Measurements from ENCODE around the gene ATP5F1B. TPM values are rescaled to one million over a fixed set of nuclear protein-coding genes. Genes with fewer than 3 reads are reported as not detected.

ATP5F1B gene
- total and polyA plus RNA-seq, 9 of the 15 experiments (the other 6 are each of a cell fraction or from before 2014, with no cell fraction given) = 908 to 3,125 (median 1,482) TPM

Small RNA genes within 50 kb of the gene (small RNA-seq; reads per million reads assigned to genes)
- gene RN7SL809P (not detected), gene RNU6-343P (not detected), gene SNORD59A (2,508 reads per million, percentile 100 among the genes with 10 or more reads in this experiment)

Other genes with a start within 250 kb of the ATP5F1B start
Only the 7 nearest of the 10 such genes appear.
- 0.29 TPM in 1 of 2 replicates, not detected in the other for gene GLS2, start 157.8 kb downstream of the ATP5F1B start, total RNA-seq (2014; rRNA removed)
- gene GLS2, start 157.8 kb downstream of the ATP5F1B start, total RNA-seq (2014; rRNA removed; fragmentation: Illumina TruSeq; extraction: Trizol) = not detected in 2 replicates
- gene GLS2, start 157.8 kb downstream of the ATP5F1B start, total RNA-seq (2015; rRNA removed; fragmentation: Illumina TruSeq; extraction: Trizol) = not detected in 2 replicates
- gene GLS2, start 157.8 kb downstream of the ATP5F1B start, total RNA-seq (2021) = not detected in 2 replicates
- gene GLS2, start 157.8 kb downstream of the ATP5F1B start, polyA plus RNA-seq (2011; rRNA removed) = 0.09 and 0.11 TPM in 2 replicates
- not detected in 2 replicates for gene GLS2, start 157.8 kb downstream of the ATP5F1B start, polyA plus RNA-seq (2014; fragmentation: Illumina TruSeq; extraction: Trizol)
- not detected for gene GLS2, start 157.8 kb downstream of the ATP5F1B start, polyA plus RNA-seq (2014; fragmentation: Nextera tagmentation; extraction: Ambion mirVana)
- not detected in 2 replicates for gene GLS2, start 157.8 kb downstream of the ATP5F1B start, polyA plus RNA-seq (2014; rRNA removed)
- 0.09 and 0.12 TPM in 2 replicates for gene RBMS2, start 124.2 kb downstream of the ATP5F1B start, total RNA-seq (2014; rRNA removed)
- 0.25 and 1.2 TPM in 2 replicates for gene RBMS2, start 124.2 kb downstream of the ATP5F1B start, total RNA-seq (2014; rRNA removed; fragmentation: Illumina TruSeq; extraction: Trizol)
- gene RBMS2, start 124.2 kb downstream of the ATP5F1B start, total RNA-seq (2015; rRNA removed; fragmentation: Illumina TruSeq; extraction: Trizol) = 0.19 and 0.29 TPM in 2 replicates
- gene RBMS2, start 124.2 kb downstream of the ATP5F1B start, total RNA-seq (2021) = 0.66 and 2.4 TPM in 2 replicates
- gene RBMS2, start 124.2 kb downstream of the ATP5F1B start, polyA plus RNA-seq (2011; rRNA removed) = 1.3 and 1.5 TPM in 2 replicates
- 0.44 and 10.5 TPM in 2 replicates for gene RBMS2, start 124.2 kb downstream of the ATP5F1B start, polyA plus RNA-seq (2014; fragmentation: Illumina TruSeq; extraction: Trizol)
- gene RBMS2, start 124.2 kb downstream of the ATP5F1B start, polyA plus RNA-seq (2014; fragmentation: Nextera tagmentation; extraction: Ambion mirVana) = under 1 TPM; 0.08 to 0.31 TPM
- 0.36 and 0.78 TPM in 2 replicates for gene RBMS2, start 124.2 kb downstream of the ATP5F1B start, polyA plus RNA-seq (2014; rRNA removed)
- gene BAZ2A, start 15.7 kb downstream of the ATP5F1B start, total RNA-seq (2014; rRNA removed) = 26.2 and 30.6 TPM in 2 replicates
- 18.4 and 22.5 TPM in 2 replicates for gene BAZ2A, start 15.7 kb downstream of the ATP5F1B start, total RNA-seq (2014; rRNA removed; fragmentation: Illumina TruSeq; extraction: Trizol)
- gene BAZ2A, start 15.7 kb downstream of the ATP5F1B start, total RNA-seq (2015; rRNA removed; fragmentation: Illumina TruSeq; extraction: Trizol) = 18.6 and 24.1 TPM in 2 replicates
- 72.1 and 86.4 TPM in 2 replicates for gene BAZ2A, start 15.7 kb downstream of the ATP5F1B start, total RNA-seq (2021)
- 60.2 and 106 TPM in 2 replicates for gene BAZ2A, start 15.7 kb downstream of the ATP5F1B start, polyA plus RNA-seq (2011; rRNA removed)
- gene BAZ2A, start 15.7 kb downstream of the ATP5F1B start, polyA plus RNA-seq (2014; fragmentation: Illumina TruSeq; extraction: Trizol) = 74.3 and 82.1 TPM in 2 replicates
- gene BAZ2A, start 15.7 kb downstream of the ATP5F1B start, polyA plus RNA-seq (2014; fragmentation: Nextera tagmentation; extraction: Ambion mirVana) = 10 to 100 TPM in 1 of 2 experiments, 1 to 10 TPM in 1; 4.5 to 22.2 TPM
- 40.9 and 52.4 TPM in 2 replicates for gene BAZ2A, start 15.7 kb downstream of the ATP5F1B start, polyA plus RNA-seq (2014; rRNA removed)
- 169 and 231 TPM in 2 replicates for gene PTGES3, start 42.3 kb upstream of the ATP5F1B start, total RNA-seq (2014; rRNA removed)
- 280 and 322 TPM in 2 replicates for gene PTGES3, start 42.3 kb upstream of the ATP5F1B start, total RNA-seq (2014; rRNA removed; fragmentation: Illumina TruSeq; extraction: Trizol)
- gene PTGES3, start 42.3 kb upstream of the ATP5F1B start, total RNA-seq (2015; rRNA removed; fragmentation: Illumina TruSeq; extraction: Trizol) = 251 and 256 TPM in 2 replicates
- 441 and 454 TPM in 2 replicates for gene PTGES3, start 42.3 kb upstream of the ATP5F1B start, total RNA-seq (2021)
- gene PTGES3, start 42.3 kb upstream of the ATP5F1B start, polyA plus RNA-seq (2011; rRNA removed) = 163 and 170 TPM in 2 replicates
- gene PTGES3, start 42.3 kb upstream of the ATP5F1B start, polyA plus RNA-seq (2014; fragmentation: Illumina TruSeq; extraction: Trizol) = 501 and 516 TPM in 2 replicates
- gene PTGES3, start 42.3 kb upstream of the ATP5F1B start, polyA plus RNA-seq (2014; fragmentation: Nextera tagmentation; extraction: Ambion mirVana) = 100 to 1,000 TPM; 163 to 185 TPM
- gene PTGES3, start 42.3 kb upstream of the ATP5F1B start, polyA plus RNA-seq (2014; rRNA removed) = 213 and 263 TPM in 2 replicates
- 1,508 and 1,729 TPM in 2 replicates for gene NACA, start 79.3 kb upstream of the ATP5F1B start, total RNA-seq (2014; rRNA removed)
- gene NACA, start 79.3 kb upstream of the ATP5F1B start, total RNA-seq (2014; rRNA removed; fragmentation: Illumina TruSeq; extraction: Trizol) = 2,249 and 2,401 TPM in 2 replicates
- gene NACA, start 79.3 kb upstream of the ATP5F1B start, total RNA-seq (2015; rRNA removed; fragmentation: Illumina TruSeq; extraction: Trizol) = 2,051 and 2,139 TPM in 2 replicates
- gene NACA, start 79.3 kb upstream of the ATP5F1B start, total RNA-seq (2021) = 1,030 and 1,135 TPM in 2 replicates
- 1,225 and 1,538 TPM in 2 replicates for gene NACA, start 79.3 kb upstream of the ATP5F1B start, polyA plus RNA-seq (2011; rRNA removed)
- gene NACA, start 79.3 kb upstream of the ATP5F1B start, polyA plus RNA-seq (2014; fragmentation: Illumina TruSeq; extraction: Trizol) = 1,591 and 1,645 TPM in 2 replicates
- gene NACA, start 79.3 kb upstream of the ATP5F1B start, polyA plus RNA-seq (2014; fragmentation: Nextera tagmentation; extraction: Ambion mirVana) = 1,000 to 10,000 TPM; 2,280 to 2,416 TPM
- 1,506 and 1,626 TPM in 2 replicates for gene NACA, start 79.3 kb upstream of the ATP5F1B start, polyA plus RNA-seq (2014; rRNA removed)
- gene PRIM1, start 106.3 kb upstream of the ATP5F1B start, total RNA-seq (2014; rRNA removed) = 65.1 and 67.2 TPM in 2 replicates
- gene PRIM1, start 106.3 kb upstream of the ATP5F1B start, total RNA-seq (2014; rRNA removed; fragmentation: Illumina TruSeq; extraction: Trizol) = 149 and 170 TPM in 2 replicates
- gene PRIM1, start 106.3 kb upstream of the ATP5F1B start, total RNA-seq (2015; rRNA removed; fragmentation: Illumina TruSeq; extraction: Trizol) = 119 and 124 TPM in 2 replicates
- 82.2 and 83.9 TPM in 2 replicates for gene PRIM1, start 106.3 kb upstream of the ATP5F1B start, total RNA-seq (2021)
- 95.7 and 140 TPM in 2 replicates for gene PRIM1, start 106.3 kb upstream of the ATP5F1B start, polyA plus RNA-seq (2011; rRNA removed)
- 148 and 152 TPM in 2 replicates for gene PRIM1, start 106.3 kb upstream of the ATP5F1B start, polyA plus RNA-seq (2014; fragmentation: Illumina TruSeq; extraction: Trizol)
- 100 to 1,000 TPM; 175 to 179 TPM for gene PRIM1, start 106.3 kb upstream of the ATP5F1B start, polyA plus RNA-seq (2014; fragmentation: Nextera tagmentation; extraction: Ambion mirVana)
- 105 and 109 TPM in 2 replicates for gene PRIM1, start 106.3 kb upstream of the ATP5F1B start, polyA plus RNA-seq (2014; rRNA removed)
- 0.94 and 1.1 TPM in 2 replicates for gene HSD17B6, start 117.3 kb upstream of the ATP5F1B start, total RNA-seq (2014; rRNA removed)
- gene HSD17B6, start 117.3 kb upstream of the ATP5F1B start, total RNA-seq (2014; rRNA removed; fragmentation: Illumina TruSeq; extraction: Trizol) = 0.99 and 1.1 TPM in 2 replicates
- gene HSD17B6, start 117.3 kb upstream of the ATP5F1B start, total RNA-seq (2015; rRNA removed; fragmentation: Illumina TruSeq; extraction: Trizol) = 0.47 and 1.1 TPM in 2 replicates
- 0.85 and 1.3 TPM in 2 replicates for gene HSD17B6, start 117.3 kb upstream of the ATP5F1B start, total RNA-seq (2021)
- gene HSD17B6, start 117.3 kb upstream of the ATP5F1B start, polyA plus RNA-seq (2011; rRNA removed) = 1.4 and 1.7 TPM in 2 replicates
- gene HSD17B6, start 117.3 kb upstream of the ATP5F1B start, polyA plus RNA-seq (2014; fragmentation: Illumina TruSeq; extraction: Trizol) = 0.64 and 0.83 TPM in 2 replicates
- under 1 TPM; 0.53 to 0.94 TPM for gene HSD17B6, start 117.3 kb upstream of the ATP5F1B start, polyA plus RNA-seq (2014; fragmentation: Nextera tagmentation; extraction: Ambion mirVana)
- gene HSD17B6, start 117.3 kb upstream of the ATP5F1B start, polyA plus RNA-seq (2014; rRNA removed) = 0.40 and 0.84 TPM in 2 replicates